Heart left ventricle (tissue), 16 donors: ENCODE results near the gene NOCT. TPM values are rescaled to one million over a fixed set of nuclear protein-coding genes. Genes with fewer than 3 reads are reported as not detected.
"Not testable (repeated sequence)": the region's sequence is repeated elsewhere in the genome, so short reads cannot be mapped to it uniquely, and the experiment has no call there.

Source experiments
- ATAC-seq, 4 donors: fragments of 200-7000 bp; cut with Tn5 transposase; one replicate each; pipeline ENCODE4 v1.9.1; 2020 to 2022; ENCODE audit warnings: moderate library complexity in 4 of 4, mild to moderate bottlenecking in 3 of 4, moderate number of reproducible peaks in 1 of 4
- DNase-seq, 5 donors: peaks; one replicate each; pipeline ENCODE4 v3.0.0-alpha.2; 2020
- H3K27ac ChIP-seq, 12 donors: fragments of 200-600 bp; sonication (generic) in 4 of 12; one replicate each; pipeline versions ENCODE4 v1.5.0 to v1.8.0; 2016 to 2022; ENCODE audit warnings: mild to moderate bottlenecking in 2 of 12
- H3K27me3 ChIP-seq, 9 donors: fragments of 200-600 bp; sonication (generic) in 2 of 9; one replicate each; pipeline versions ENCODE4 v1.5.1 to v1.8.0; 2016 to 2022; ENCODE audit warnings: mild to moderate bottlenecking in 3 of 9
- H3K36me3 ChIP-seq, 9 donors: fragments of 200-600 bp; sonication (generic) in 2 of 9; one replicate each; pipeline versions ENCODE4 v1.5.0 to v1.8.0; 2018 to 2022; ENCODE audit warnings: mild to moderate bottlenecking in 2 of 9
- H3K4me1 ChIP-seq, 12 donors: fragments of 200-600 bp; sonication (generic) in 4 of 12; one replicate each; pipeline versions ENCODE4 v1.5.0 to v1.8.0; 2016 to 2022; ENCODE audit warnings: mild to moderate bottlenecking in 3 of 12
- H3K4me3 ChIP-seq, 12 donors: fragments of 200-600 bp; sonication (generic) in 4 of 12; one replicate each; pipeline versions ENCODE4 v1.5.0 to v1.8.0; 2017 to 2022; ENCODE audit warnings: mild to moderate bottlenecking in 9 of 12, moderate library complexity in 4 of 12
- H3K9me3 ChIP-seq, 12 donors: fragments of 200-600 bp; sonication (generic) in 4 of 12; one replicate each; pipeline versions ENCODE4 v1.5.0 to v1.8.0; 2016 to 2022; ENCODE audit warnings: mild to moderate bottlenecking in 1 of 12
- CTCF ChIP-seq, 12 donors: fragments of 200-600 bp; sonication (generic) in 4 of 12; IDR thresholded peaks; one replicate each; pipeline versions ENCODE4 v1.5.0 to v1.8.0; 2018 to 2022; ENCODE audit warnings: antibody characterized with exemption in 12 of 12, mild to moderate bottlenecking in 5 of 12
- POLR2A ChIP-seq, 2 donors: fragments of 450-650 bp; IDR thresholded peaks; one replicate each; pipeline ENCODE4 v1.6.1; 2017; ENCODE audit warnings: antibody characterized with exemption in 2 of 2, mild to moderate bottlenecking in 2 of 2, moderate library complexity in 2 of 2
- WGBS, 4 donors: extraction: QIAGEN DNeasy Blood & Tissue Kit in 2 of 4; methylation state at CpG; one replicate each; pipeline versions ENCODE4 v1.1.5 to v1.1.7; 2013 to 2018; 5-methylcytosine and 5-hydroxymethylcytosine counted together
- intact Hi-C, 10 donors: fragments of 100-400 bp; cut with DNase I; formaldehyde crosslinking; loops; one replicate each; pipeline versions ENCODE4 v1.11.1 to v1.14.2; 2022
- polyA plus RNA-seq, 2 donors: library from polyadenylated mRNA; stranded (reverse); fragments of 200-250 nt; gene quantifications; one replicate each; pipeline ENCODE4 v1.2.3, GENCODE V29; 2013
- total RNA-seq, 9 donors: library from RNA; depleted of rRNA in 2 of 9; stranded (reverse); fragments of >200 nt in 2 of 9; fragmentation: NEBNext Ultra II Directional in 3 of 9; extraction: Animal tissue kit (Norgen Biotek cat#: 25700) in 3 of 9; gene quantifications; one replicate each; pipeline versions ENCODE4 v1.1.0 to v1.2.4, GENCODE V29; 2016 to 2023
- donor health status: ischemic (EF 13 %, LVEDD 7.1; RV severe dilation, severe dysfunction).
- donor health status: healthy with polysubstance abuse.
- donor health status: DM: no; HTN: yes; CAD: no.
- donor health status: DM: no; HTN: no; CAD: no.
- donor health status: ischemic (EF 25% LVEDD 6.9; RV normal size, moderate dysfunction).
- donor health status: ischemic (EF 25% LVEDD 5.7; RV mildly dilated, moderate dysfunction).
- donor health status: healthy.
- donor health status: DM: yes; HTN: yes; CAD: no.
- donor health status: ischemic (EF 35%, LVEDD 5.7; RV mildly dilated, moderate dysfunction).
- donor health status: nonischemic (EF 11% LVEDD 7.7; RV severe dilation, severe dysfunction).
- donor health status: DM: yes; HTN: yes; CAD: no.
- donor health status: PGD.
- donor health status: ischemic (EF 29% LVEDD 5.4; RV normal size, mild dysfunction).
- donor health status: nonischemic (EF 23%, LVEDD 6.1; RV moderate dilation, normal function).

Gene NOCT
- total and polyA plus RNA-seq, 11 donors = 3.1 to 16.8 (median 8.5) TPM

- H3K27me3 ChIP-seq = no peaks in the 10 kb centered on the region
- H3K36me3 ChIP-seq = no peaks in the 10 kb centered on the region
- peaks cover 0 to 8% (median 0%) of the 10 kb centered on the region in 12 donors for H3K9me3 ChIP-seq
- no peak overlapping the region for H3K4me3 ChIP-seq
- no peaks in the 10 kb centered on the region for H3K4me1 ChIP-seq
- no peak overlapping the region for H3K27ac ChIP-seq
- intact Hi-C loops = no loop called here
- TF ChIP-seq CTCF (IDR thresholded peaks at IDR 0.05) (no peak), POLR2A (IDR thresholded peaks at IDR 0.05) (no peak)
- ATAC-seq (no peak), DNase-seq (no peak)
- 95 to 99% (median 96%) methylated on average over 5 of the region's 5 CpGs for WGBS, 4 donors
Observed at GRCh38 chr4:139005774-139006173, 9.8 kb upstream of the NOCT start.

GRCh38 chr4:139007640-139008039, 7.9 kb upstream of the NOCT start:
- TF ChIP-seq POLR2A (IDR thresholded peaks at IDR 0.05) = no peak
- TF ChIP-seq CTCF (IDR thresholded peaks at IDR 0.05) = no peak
- 94 to 95% (median 94%) methylated on average over 2 of the region's 2 CpGs for WGBS, 4 donors

GRCh38 chr4:139008278-139008677, 7.3 kb upstream of the NOCT start:
- H3K4me3 ChIP-seq, H3K36me3 ChIP-seq, DNase-seq, intact Hi-C loops, H3K27ac ChIP-seq, ATAC-seq, H3K9me3 ChIP-seq, H3K4me1 ChIP-seq, H3K27me3 ChIP-seq: not testable (repeated sequence)
- WGBS, 4 donors = 95 to 98% (median 96%) methylated on average over 7 of the region's 7 CpGs

More at GRCh38 chr4:139007640-139008039, 7.9 kb upstream of the NOCT start:
- DNase-seq = no peak
- H3K4me1 ChIP-seq = no peaks in the 10 kb centered on the region
- no peak overlapping the region for H3K27ac ChIP-seq
- intact Hi-C loops = no loop called here
- H3K4me3 ChIP-seq = no peak overlapping the region
- H3K9me3 ChIP-seq = peaks cover 0 to 8% (median 0%) of the 10 kb centered on the region in 12 donors
- H3K36me3 ChIP-seq = no peaks in the 10 kb centered on the region
- no peaks in the 10 kb centered on the region for H3K27me3 ChIP-seq
- no peak for ATAC-seq

- TF ChIP-seq CTCF (IDR thresholded peaks at IDR 0.05) = no peak
- TF ChIP-seq POLR2A (IDR thresholded peaks at IDR 0.05) = no peak
- ATAC-seq (no peak), DNase-seq (no peak)
- H3K27ac ChIP-seq = no peak overlapping the region
- H3K4me1 ChIP-seq = peaks cover 0 to 14% (median 8%) of the 10 kb centered on the region in 12 donors
- 63 to 75% (median 72%) methylated on average over 1 of the region's 1 CpG for WGBS, 4 donors
- intact Hi-C loops = no loop called here
- H3K36me3 ChIP-seq = no peaks in the 10 kb centered on the region
- H3K27me3 ChIP-seq = no peaks in the 10 kb centered on the region
- no peak overlapping the region for H3K4me3 ChIP-seq
- peaks cover 0 to 8% (median 0%) of the 10 kb centered on the region in 12 donors for H3K9me3 ChIP-seq
Observed at GRCh38 chr4:139009702-139010101, 5.9 kb upstream of the NOCT start.
